HG03139 (cell line): Measurements from ENCODE around the gene SEMA4A.
"Not testable (repeated sequence)": the region's sequence is repeated elsewhere in the genome, so short reads cannot be mapped to it uniquely, and the experiment has no call there.

Experiments
- ATAC-seq: cut with Tn5 transposase; IDR thresholded peaks from one replicate; pipeline ENCODE4 v1.9.1; 2021; ENCODE audit not compliant: unreplicated experiment

The SEMA4A gene

GRCh38 chr1:156155756-156156510, 2.5 kb downstream of the SEMA4A start:
- no peak for ATAC-seq

- no peak for ATAC-seq
Measured at GRCh38 chr1:156157506-156157905, 4.1 kb downstream of the SEMA4A start.

GRCh38 chr1:156157966-156158365, 4.6 kb downstream of the SEMA4A start:
- no peak for ATAC-seq

- no peak for ATAC-seq
Measured at GRCh38 chr1:156160000-156160742, 6.8 kb downstream of the SEMA4A start.

GRCh38 chr1:156160743-156161171, 7.4 kb downstream of the SEMA4A start:
- no peak for ATAC-seq

GRCh38 chr1:156162430-156163037, 9.1 kb downstream of the SEMA4A start:
- no peak for ATAC-seq

GRCh38 chr1:156163712-156164111, 10.3 kb downstream of the SEMA4A start:
- no peak for ATAC-seq

- ATAC-seq, result no peak
Measured at GRCh38 chr1:156164125-156164831, 10.9 kb downstream of the SEMA4A start.

- no peak for ATAC-seq
Measured at GRCh38 chr1:156165083-156165482, 11.7 kb downstream of the SEMA4A start.

GRCh38 chr1:156167536-156167935, 14.2 kb downstream of the SEMA4A start:
- ATAC-seq, result no peak

- no peak for ATAC-seq
Measured at GRCh38 chr1:156172696-156173470, 19.5 kb downstream of the SEMA4A start.

GRCh38 chr1:156176610-156177210, 23.3 kb downstream of the SEMA4A start:
- no peak for ATAC-seq

- no peak for ATAC-seq
Measured at GRCh38 chr1:156177919-156178654, 24.7 kb downstream of the SEMA4A start.

- no peak for ATAC-seq
Measured at GRCh38 chr1:156180471-156180870, 27.1 kb downstream of the SEMA4A start.

GRCh38 chr1:156181391-156181924, 28.1 kb downstream of the SEMA4A start:
- not testable (repeated sequence) for ATAC-seq

GRCh38 chr1:156182010-156182779, 28.8 kb downstream of the SEMA4A start:
- not testable (repeated sequence) for ATAC-seq

GRCh38 chr1:156186347-156187177, 33.2 kb downstream of the SEMA4A start:
- not testable (repeated sequence) for ATAC-seq
